Left cardiac atrium (tissue), 4 donors: ENCODE measurements around the gene MEIOB. TPM values are rescaled to one million over a fixed set of nuclear protein-coding genes. Genes with fewer than 3 reads are reported as not detected.
"Not testable (repeated sequence)": the region's sequence is repeated elsewhere in the genome, so short reads cannot be mapped to it uniquely, and the experiment has no call there.

Experiments used
- ATAC-seq, 2 donors: fragments of 200-7000 bp; cut with Tn5 transposase; one replicate each; pipeline ENCODE4 v1.9.1; 2020; ENCODE audit warnings: mild to moderate bottlenecking in 2 of 2, moderate library complexity in 2 of 2
- DNase-seq: peaks from one replicate; pipeline ENCODE4 v3.0.0-alpha.2; 2020
- intact Hi-C, 2 donors: fragments of 100-400 bp; cut with DNase I; formaldehyde crosslinking; loops; one replicate each; pipeline versions ENCODE4 v1.14.1 to v1.15.1; 2022 to 2023
- total RNA-seq, 2 donors: library from RNA; stranded (reverse); fragmentation: NEBNext Ultra II Directional; extraction: Animal tissue kit (Norgen Biotek cat#: 25700); gene quantifications; one replicate each; pipeline ENCODE4 v1.2.1, GENCODE V29; 2021
- donor health status: DM: no; HTN: yes; CAD: no.
- donor health status: DM: no; HTN: yes; CAD: no; lungs with severe emphysema.
- donor health status: DM: yes; HTN: yes; CAD: no.
- donor health status: Dilated cardiomyopathy.

Gene MEIOB
- total RNA-seq, 2 donors from 2014 or later = 0.18 to 0.21 TPM

- ATAC-seq (no peak), DNase-seq (no peak)
- intact Hi-C loops = no loop called here
These were observed 36.2 kb upstream of the MEIOB start for GRCh38 chr16:1908184-1908583.

GRCh38 chr16:1907226-1907860 lies 35.4 kb upstream of the MEIOB start:
- DNase-seq (no peak), ATAC-seq (no peak)
- intact Hi-C loops = no loop called here

- ATAC-seq (no peak), DNase-seq (no peak)
- intact Hi-C loops = no loop called here
These were observed 34.8 kb upstream of the MEIOB start for GRCh38 chr16:1906846-1907165.

GRCh38 chr16:1906055-1906845 lies 34.3 kb upstream of the MEIOB start:
- intact Hi-C loops = no loop called here
- DNase-seq = no peak

GRCh38 chr16:1903845-1904840 lies 32.2 kb upstream of the MEIOB start:
- peak; percentile 50 to 73 for ATAC-seq
- DNase-seq = no peak
- intact Hi-C loops = no loop called here

More at GRCh38 chr16:1906055-1906845, 34.3 kb upstream of the MEIOB start:
- no peak for ATAC-seq

- DNase-seq (no peak), ATAC-seq (no peak)
- intact Hi-C loops = no loop called here
These were observed 31.2 kb upstream of the MEIOB start for GRCh38 chr16:1903220-1903574.

GRCh38 chr16:1902547-1903219 lies 30.7 kb upstream of the MEIOB start:
- DNase-seq = no peak
- intact Hi-C loops = no loop called here

GRCh38 chr16:1900452-1900774 lies 28.4 kb upstream of the MEIOB start:
- intact Hi-C loops = no loop called here
- ATAC-seq (no peak), DNase-seq (no peak)

More at GRCh38 chr16:1902547-1903219, 30.7 kb upstream of the MEIOB start:
- ATAC-seq = no peak

- no peak for ATAC-seq
- intact Hi-C loops = no loop called here
- no peak for DNase-seq
These were observed 27.9 kb upstream of the MEIOB start for GRCh38 chr16:1899641-1900451.

GRCh38 chr16:1897692-1898091 lies 25.7 kb upstream of the MEIOB start:
- intact Hi-C loops, ATAC-seq, DNase-seq: not testable (repeated sequence)

GRCh38 chr16:1895949-1896675 lies 24.1 kb upstream of the MEIOB start:
- intact Hi-C loops = no loop called here
- ATAC-seq = no peak
- no peak for DNase-seq

- intact Hi-C loops = no loop called here
- ATAC-seq (no peak), DNase-seq (no peak)
These were observed 23.1 kb upstream of the MEIOB start for GRCh38 chr16:1895068-1895467.

- DNase-seq = no peak
- intact Hi-C loops = no loop called here
- no peak for ATAC-seq
These were observed 18.7 kb upstream of the MEIOB start for GRCh38 chr16:1890708-1891050.

GRCh38 chr16:1890024-1890707 lies 18.2 kb upstream of the MEIOB start:
- ATAC-seq (no peak), DNase-seq (no peak)
- intact Hi-C loops = no loop called here

- DNase-seq = no peak
- intact Hi-C loops = no loop called here
- ATAC-seq = no peak
These were observed 15.9 kb upstream of the MEIOB start for GRCh38 chr16:1887711-1888354.

- ATAC-seq = no peak
- DNase-seq = no peak
- intact Hi-C loops = no loop called here
These were observed 12.9 kb upstream of the MEIOB start for GRCh38 chr16:1884889-1885288.

GRCh38 chr16:1884155-1884760 lies 12.3 kb upstream of the MEIOB start:
- intact Hi-C loops = no loop called here
- ATAC-seq (no peak), DNase-seq (no peak)
